ENCODE results near the gene DEFB121.

The DEFB121 gene

DNA sequence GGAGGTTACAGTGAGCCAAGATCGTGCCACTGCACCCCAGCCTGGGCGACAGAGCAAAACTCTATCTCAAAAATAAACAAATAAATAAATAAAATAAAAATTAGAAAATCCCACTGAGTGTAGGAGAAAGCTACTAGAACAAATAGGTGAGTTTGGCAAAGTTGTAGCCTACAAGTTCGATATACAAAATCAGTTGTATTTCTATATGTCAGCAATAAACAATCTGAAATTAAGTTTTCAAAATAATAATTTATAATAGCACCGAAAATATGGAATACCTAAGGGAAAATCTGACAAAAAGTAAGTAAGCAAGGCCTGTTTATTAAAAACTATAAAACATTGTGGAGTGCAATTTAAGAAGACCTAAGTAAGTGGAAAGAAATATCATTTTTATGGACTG lies 42.7 kb downstream of the DEFB121 start:
- no peak for DNase-seq (ENCODE audit: low read depth in 2 of 2)

- no peak for DNase-seq (ENCODE audit: low read depth in 2 of 2)
Measured at GRCh38 chr20:31355981-31356380, 50.0 kb downstream of the DEFB121 start.

Measured in stimulated activated CD4-positive, alpha-beta T cell treated with anti-CD3 and anti-CD28 coated beads, Interleukin-4, amount 100 ng/mL, for 48 hours (primary cell).